HG02763 (cell line): ENCODE measurements around the gene FRMD8.
"Not testable (repeated sequence)": the region's sequence is repeated elsewhere in the genome, so short reads cannot be mapped to it uniquely, and the experiment has no call there.

Experiments
- ATAC-seq: cut with Tn5 transposase; IDR thresholded peaks from one replicate; pipeline ENCODE4 v1.9.1; 2021; ENCODE audit warnings: mild to moderate bottlenecking, moderate library complexity; ENCODE audit not compliant: unreplicated experiment

The FRMD8 gene

DNA sequence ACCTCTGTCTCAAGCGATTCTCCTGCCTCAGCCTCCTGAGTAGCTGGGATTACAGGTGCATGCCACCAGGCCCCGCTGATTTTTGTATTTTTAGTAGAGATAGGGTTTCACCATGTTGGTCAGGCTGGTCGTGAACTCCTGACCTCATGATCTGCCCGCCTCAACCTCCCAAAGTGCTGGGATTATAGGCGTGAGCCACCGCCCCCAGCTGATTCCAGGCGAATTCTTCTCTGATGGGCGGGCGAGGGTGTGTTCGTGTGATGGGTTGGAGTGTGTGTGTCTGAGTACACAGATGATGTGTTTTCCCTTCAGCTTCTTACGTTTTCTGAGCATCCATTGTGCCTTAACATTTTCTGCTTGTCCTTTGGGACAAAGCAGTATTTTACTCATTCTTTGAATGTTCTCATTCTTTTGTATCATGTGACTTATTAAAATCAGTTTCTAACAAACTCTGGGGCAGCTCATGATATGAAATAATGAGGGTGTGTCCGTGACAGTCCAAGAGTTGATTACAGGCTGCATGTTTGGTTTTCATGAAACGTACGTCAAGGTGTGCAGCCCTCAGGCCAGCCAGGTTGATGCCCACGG lies 26.7 kb downstream of the FRMD8 start:
- not testable (repeated sequence) for ATAC-seq

- no peak for ATAC-seq
Observed at GRCh38 chr11:65414776-65415498, 28.5 kb downstream of the FRMD8 start.

DNA sequence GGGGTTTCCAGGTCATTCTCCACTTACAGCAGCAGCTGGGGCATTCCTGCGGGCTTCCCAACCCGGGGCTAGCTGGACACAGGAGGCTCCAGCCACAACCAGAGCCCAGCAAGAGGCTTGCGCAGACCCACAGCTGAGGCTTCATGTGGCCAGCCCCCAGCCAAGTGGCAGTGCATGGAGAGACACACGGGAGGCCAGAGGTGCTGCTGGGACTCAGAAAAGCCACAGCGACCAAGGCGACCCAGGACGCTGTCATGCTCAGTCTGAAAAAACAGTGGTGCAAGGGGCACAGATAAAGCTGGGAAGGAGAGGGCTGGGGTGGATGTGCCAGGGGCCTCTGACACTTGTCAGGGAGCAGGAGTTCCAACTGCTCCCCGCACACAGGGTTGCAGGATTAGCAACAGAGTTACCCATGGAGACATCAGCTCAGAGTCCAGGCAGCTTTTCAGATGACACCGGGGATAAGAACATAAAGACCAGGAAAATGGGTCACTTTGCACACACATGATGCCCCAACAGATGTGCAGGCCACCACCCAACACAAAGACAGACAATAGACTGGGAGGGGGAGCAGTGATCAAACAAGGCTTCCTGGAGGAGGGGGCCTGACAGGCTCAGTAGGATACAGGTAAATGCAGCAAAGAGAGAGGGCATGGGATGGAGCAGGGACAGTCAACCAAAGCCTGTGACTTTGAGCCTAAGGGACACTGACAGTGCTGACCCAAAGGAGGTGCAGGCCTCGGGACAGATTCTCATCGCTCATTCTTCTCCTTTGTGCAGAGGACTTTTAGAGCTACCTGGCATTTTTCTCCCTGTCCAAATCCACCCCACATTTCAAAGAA lies 29.3 kb downstream of the FRMD8 start:
- ATAC-seq: no peak

DNA sequence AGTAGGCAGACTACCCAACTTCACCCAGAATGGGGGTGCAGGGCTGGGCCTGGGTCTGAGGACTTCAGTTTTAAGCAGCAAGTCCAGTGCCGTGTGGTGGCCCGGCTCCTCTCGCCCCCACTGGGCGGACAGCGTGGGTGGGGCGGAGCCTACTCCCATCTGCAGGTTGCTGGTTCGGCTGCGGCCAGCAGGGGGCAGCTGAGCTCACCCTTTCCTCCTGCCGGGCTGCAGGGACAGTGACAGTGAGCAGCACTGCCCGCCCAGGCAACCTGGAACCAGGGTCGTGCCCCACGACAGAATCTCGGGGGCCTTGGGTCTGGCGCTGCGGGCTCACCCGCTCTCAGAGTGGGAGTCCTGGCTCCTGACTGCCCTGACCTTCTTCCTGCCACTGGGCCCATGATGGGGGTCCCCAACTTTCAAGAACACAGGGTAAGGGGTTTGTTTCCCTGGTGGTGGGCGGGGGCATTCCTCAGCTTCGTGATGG lies 29.9 kb downstream of the FRMD8 start:
- peak; percentile 32 for ATAC-seq

GRCh38 chr11:65416841-65417701 lies 30.6 kb downstream of the FRMD8 start:
- ATAC-seq: no peak

DNA sequence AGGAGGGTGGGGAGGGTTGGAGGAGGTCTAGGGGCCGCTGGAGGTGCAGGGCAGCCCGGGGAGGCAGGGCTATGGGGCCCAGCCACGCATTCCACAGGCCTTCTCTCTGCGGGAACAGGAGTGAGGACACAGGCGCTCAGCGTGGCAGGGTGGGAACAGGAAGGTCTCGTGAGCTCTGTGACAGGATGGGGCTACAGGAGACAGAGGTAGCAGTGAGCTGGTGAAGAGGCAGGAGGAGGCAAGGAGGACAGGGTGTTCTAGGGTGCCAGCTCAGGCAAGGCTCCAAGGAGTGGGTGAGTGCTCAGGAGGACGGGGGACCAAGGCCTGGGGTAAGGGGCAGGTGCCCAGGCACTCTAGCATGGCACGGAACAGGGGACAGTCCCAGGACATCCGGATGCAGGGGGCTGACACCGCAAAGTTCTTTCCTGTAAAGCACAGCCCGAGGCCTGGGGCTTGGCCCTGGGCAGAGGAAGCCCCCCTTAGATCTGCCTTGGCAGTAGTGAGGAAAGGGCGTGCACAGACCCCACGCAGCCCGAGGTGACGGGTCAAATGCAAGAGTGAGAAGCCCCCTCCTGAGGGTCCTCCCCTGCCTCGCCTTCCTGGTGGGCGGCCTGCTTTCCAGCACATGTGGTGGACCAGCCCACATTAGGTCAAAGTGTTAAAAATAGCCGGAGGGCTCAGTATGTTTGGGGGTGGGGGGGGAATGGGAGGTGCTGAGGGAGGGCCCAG lies 31.4 kb downstream of the FRMD8 start:
- ATAC-seq: no peak

GRCh38 chr11:65418431-65418680 lies 31.9 kb downstream of the FRMD8 start:
- no peak for ATAC-seq

GRCh38 chr11:65418681-65419459 lies 32.4 kb downstream of the FRMD8 start:
- ATAC-seq: peak; percentile 31

- ATAC-seq: no peak
Observed at GRCh38 chr11:65419460-65419771, 33.0 kb downstream of the FRMD8 start.

DNA sequence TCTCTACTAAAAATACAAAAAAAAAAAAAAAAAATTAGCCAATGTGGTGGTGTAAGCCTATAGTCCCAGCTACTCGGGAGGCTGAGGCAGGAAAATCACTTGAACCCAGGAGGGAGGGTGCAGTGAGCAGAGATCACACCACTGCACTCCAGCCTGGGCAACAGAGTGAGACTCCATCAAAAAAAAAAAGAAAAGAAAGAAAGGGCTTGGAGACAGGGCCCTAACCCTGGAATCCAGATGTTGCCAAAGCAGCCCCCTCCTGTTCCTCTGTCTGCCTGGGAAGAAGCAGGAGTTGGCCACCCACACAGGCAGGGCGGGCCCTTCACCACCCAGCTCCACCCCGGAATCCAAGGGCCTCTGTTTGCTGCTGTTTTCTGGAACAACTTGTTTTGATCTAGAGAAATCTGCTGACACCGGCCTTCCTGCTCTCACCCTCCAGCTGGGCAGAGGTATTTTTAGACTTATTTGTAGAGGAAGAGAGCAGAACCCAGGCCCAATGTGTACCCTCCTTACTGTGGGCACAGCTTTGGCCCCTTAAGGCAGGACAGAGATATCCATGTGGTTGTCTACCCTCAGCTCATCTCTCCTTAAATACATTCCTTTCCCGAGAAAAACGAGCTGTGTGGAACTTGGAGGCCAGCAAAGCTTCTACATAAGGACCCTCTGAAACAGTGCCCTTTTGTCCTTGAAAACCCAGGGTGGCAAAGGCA lies 33.5 kb downstream of the FRMD8 start:
- ATAC-seq: no peak

DNA sequence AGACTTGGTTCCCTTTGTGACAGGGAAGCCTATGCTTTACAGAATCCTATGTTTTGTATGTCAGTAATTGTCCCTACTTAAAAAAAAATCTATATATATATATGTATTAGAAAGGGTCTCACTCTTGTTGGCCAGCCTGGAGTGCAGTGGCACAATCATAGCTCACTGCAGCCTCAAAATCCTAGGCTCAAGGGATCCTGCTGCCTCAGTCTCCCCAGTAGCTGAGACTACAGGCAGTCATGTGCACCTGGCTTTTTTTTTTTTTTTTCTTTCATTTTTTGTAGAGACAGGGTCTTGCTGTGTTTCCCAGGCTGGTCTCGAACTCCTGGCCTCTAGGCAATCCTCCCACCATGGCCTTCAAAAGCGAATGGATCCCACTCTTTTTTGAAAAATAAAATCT lies 34.1 kb downstream of the FRMD8 start:
- ATAC-seq: no peak

DNA sequence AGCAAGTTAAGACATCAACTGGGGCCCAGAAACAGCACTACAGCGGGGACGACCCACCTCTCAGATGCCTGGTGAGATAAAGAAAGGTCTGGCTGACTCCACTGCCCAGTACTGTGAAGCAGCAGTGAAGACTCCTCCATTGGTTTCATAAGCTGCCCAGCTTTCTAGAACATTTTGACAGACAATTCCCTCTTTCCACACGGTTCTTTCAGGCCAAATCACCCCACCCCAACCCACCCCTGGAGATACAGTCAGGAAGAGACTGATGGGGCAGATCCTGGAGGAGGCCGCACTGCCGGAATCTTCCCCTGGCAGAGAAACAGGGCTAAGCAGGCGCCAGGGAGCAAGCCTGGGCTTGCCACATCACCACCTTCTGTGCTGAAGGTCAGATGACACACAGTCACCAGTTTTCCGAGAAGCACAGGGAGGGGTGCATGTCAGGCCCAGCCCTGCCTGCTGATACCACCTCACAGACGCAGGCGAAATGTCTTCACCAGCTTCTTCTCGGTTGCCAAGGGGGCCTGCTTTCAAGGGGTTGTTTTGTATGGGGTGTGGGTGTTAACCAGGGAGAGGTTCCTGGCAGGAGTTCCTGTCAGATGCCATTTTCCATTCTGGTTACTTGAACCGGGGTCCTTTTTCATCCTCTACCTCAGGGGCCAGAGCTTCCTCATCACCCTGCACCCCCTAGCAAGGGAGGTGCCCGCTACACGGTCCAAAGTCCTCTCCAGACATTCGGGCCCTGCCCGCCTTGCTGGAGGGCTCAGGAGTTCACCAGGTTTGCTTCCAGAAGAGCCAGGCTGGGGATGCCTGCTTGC lies 34.7 kb downstream of the FRMD8 start:
- no peak for ATAC-seq

- ATAC-seq: peak; percentile 28
Observed at GRCh38 chr11:65421794-65422632, 35.6 kb downstream of the FRMD8 start.

GRCh38 chr11:65422633-65423515 lies 36.4 kb downstream of the FRMD8 start, which contains the start of gene NEAT1:
TSS of gene NEAT1 (plus strand) at chr11:65422798.
- peak; percentile 26 for ATAC-seq

- no peak for ATAC-seq
Observed at GRCh38 chr11:65423516-65424204, 37.2 kb downstream of the FRMD8 start.
